ENCODE data around the gene ATRAID.

ATRAID gene

GRCh38 chr2:27219091-27219490, 7.2 kb downstream of the ATRAID start:
- no peak for DNase-seq (ENCODE audit: low read depth in 2 of 2)

DNA sequence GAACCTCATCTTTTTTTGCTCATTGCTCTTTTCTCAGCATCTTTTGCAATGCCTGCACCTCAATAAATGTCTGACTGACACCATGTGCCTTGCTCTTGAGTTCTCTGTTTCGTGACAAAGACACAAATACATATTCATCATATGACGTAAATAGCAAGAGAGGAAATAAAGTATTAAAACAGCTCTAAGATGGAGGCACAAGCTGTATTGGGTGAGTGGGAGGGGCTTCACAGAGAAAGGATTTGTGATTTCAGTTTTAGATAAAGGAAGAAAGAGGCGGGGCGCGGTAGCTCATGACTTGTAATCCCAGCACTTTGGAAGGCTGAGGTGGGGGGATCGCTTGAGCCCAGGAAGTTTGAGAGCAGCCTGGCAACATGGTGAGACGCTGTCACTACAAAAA, 8.2 kb downstream of the ATRAID start:
- DNase-seq (ENCODE audit: low read depth in 2 of 2) = no peak

DNA sequence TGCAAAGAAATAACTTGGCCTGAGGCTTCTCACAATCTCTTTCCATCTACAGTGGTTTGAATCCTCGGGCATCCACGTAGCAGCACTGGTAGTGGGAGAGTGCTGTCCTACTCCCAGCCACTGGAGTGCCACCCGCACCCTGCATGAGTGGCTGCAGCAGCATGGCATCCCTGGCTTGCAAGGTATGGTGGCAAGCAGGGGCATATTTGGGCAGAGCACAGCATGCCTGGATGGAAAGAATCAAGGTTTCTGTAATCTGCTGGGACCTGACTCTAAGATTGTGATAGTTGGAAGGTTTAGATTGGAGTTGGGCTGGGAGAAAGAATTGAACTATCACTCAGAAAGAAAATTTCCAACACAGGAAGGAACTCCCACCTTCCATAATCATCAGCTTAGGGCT, 9.3 kb downstream of the ATRAID start:
- no peak for DNase-seq (ENCODE audit: low read depth in 2 of 2)

DNA sequence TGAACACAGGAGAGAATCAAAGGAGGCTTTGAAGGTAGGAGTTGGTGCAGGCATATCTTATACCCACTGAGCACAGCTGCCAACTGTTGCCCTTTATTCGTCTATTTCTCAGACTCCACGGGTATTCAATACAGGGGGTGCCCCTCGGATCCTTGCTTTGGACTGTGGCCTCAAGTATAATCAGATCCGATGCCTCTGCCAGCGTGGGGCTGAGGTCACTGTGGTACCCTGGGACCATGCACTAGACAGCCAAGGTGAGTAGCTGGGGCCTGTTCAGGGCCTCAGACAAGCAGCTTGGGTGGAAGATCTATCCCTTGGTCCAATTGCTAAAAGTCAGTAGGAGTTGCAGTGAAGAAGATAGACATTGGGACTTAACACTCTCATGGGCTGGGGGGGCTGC, 10.6 kb downstream of the ATRAID start:
- DNase-seq (ENCODE audit: low read depth in 2 of 2) = no peak

DNA sequence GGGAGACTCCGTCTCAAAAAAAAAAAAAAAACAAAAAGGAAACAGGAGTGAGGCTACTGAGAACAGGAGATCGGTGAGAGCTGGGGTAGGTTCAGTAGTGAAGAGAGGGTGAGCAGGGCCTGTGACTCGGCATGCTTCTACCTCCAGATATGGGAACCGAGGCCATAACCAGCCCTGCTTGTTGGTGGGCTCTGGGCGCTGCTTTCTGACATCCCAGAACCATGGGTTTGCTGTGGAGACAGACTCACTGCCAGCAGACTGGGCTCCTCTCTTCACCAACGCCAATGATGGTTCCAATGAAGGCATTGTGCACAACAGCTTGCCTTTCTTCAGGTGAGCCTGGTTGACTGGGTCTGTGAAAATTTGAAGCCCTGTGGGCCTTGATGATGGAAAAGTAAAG, 11.6 kb downstream of the ATRAID start:
- DNase-seq (ENCODE audit: low read depth in 2 of 2) = no peak

DNA sequence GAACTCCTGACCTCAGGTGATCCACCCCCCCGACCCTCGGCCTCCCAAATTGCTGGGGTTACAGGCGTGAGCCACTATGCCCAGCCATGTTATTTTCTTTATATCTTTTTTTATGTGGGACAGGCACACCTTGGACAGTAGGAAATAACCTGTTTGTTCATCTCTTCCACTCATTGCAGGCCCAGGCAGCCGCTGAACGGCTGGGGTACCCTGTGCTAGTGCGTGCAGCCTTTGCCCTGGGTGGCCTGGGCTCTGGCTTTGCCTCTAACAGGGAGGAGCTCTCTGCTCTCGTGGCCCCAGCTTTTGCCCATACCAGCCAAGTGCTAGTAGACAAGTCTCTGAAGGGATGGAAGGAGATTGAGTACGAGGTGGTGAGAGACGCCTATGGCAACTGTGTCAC, 13.7 kb downstream of the ATRAID start:
- DNase-seq (ENCODE audit: low read depth in 2 of 2) = no peak

GRCh38 chr2:27227501-27227900, 15.7 kb downstream of the ATRAID start:
- no peak for DNase-seq (ENCODE audit: low read depth in 2 of 2)

GRCh38 chr2:27231921-27232320, 20.1 kb downstream of the ATRAID start:
- DNase-seq (ENCODE audit: low read depth in 2 of 2) = no peak

DNA sequence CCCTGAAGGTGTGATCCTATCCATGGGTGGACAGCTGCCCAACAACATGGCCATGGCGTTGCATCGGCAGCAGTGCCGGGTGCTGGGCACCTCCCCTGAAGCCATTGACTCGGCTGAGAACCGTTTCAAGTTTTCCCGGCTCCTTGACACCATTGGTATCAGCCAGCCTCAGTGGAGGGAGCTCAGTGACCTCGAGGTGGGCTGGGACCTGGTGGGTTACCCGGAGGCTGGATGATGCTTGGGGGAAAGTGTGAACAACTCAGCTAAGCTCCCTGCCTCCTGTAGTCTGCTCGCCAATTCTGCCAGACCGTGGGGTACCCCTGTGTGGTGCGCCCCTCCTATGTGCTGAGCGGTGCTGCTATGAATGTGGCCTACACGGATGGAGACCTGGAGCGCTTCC, 21.5 kb downstream of the ATRAID start:
- DNase-seq (ENCODE audit: low read depth in 2 of 2) = no peak

DNA sequence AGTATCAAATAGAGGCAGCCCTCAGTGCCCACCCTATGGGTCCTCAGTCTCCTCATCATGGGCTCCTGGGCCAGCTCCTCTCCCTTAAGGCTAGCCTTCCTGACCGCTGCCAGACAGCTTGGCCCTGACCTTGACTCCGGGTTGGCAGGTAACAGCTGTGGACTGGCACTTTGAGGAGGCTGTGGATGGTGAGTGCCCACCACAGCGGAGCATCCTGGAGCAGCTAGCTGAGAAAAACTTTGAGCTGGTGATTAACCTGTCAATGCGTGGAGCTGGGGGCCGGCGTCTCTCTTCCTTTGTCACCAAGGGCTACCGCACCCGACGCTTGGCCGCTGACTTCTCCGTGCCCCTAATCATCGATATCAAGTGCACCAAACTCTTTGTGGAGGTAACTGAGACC, 24.3 kb downstream of the ATRAID start:
- DNase-seq (ENCODE audit: low read depth in 2 of 2) = no peak

DNA sequence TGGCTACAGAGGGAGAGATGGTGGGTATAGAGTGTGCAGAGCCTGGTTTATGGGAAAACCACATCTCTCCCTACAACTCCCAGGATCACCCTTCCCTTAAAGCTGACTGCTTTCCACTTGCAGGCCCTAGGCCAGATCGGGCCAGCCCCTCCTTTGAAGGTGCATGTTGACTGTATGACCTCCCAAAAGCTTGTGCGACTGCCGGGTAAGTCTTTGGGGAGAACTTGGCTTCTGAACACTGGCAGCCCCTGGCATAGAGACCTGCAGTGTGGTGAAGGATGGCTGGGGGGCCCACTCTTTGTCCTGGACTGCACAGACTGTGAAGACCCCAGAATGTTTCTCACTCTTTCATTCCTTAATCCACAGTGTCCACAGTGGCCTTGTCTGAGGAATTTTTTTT, 24.8 kb downstream of the ATRAID start:
- DNase-seq (ENCODE audit: low read depth in 2 of 2) = no peak

- no peak for DNase-seq (ENCODE audit: low read depth in 2 of 2)
These were observed 25.6 kb downstream of the ATRAID start for GRCh38 chr2:27237341-27237945.

DNA sequence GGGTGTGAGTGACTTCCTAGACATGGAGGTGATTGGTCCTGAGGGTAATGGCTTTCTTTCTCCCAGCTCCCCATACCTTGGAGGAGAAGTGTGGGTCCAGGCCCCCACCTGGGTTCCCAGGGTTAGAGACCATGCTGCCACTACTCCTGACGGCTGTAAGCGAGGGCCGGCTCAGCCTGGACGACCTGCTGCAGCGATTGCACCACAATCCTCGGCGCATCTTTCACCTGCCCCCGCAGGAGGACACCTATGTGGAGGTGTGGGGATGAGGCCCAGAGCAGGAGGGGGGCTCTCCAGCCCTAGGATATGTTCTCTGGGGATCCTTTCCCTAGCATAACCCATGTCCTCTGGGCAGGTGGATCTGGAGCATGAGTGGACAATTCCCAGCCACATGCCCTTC, 27.1 kb downstream of the ATRAID start:
- DNase-seq (ENCODE audit: low read depth in 2 of 2) = no peak

GRCh38 chr2:27240406-27240805, 28.6 kb downstream of the ATRAID start:
- DNase-seq (ENCODE audit: low read depth in 2 of 2) = no peak

DNA sequence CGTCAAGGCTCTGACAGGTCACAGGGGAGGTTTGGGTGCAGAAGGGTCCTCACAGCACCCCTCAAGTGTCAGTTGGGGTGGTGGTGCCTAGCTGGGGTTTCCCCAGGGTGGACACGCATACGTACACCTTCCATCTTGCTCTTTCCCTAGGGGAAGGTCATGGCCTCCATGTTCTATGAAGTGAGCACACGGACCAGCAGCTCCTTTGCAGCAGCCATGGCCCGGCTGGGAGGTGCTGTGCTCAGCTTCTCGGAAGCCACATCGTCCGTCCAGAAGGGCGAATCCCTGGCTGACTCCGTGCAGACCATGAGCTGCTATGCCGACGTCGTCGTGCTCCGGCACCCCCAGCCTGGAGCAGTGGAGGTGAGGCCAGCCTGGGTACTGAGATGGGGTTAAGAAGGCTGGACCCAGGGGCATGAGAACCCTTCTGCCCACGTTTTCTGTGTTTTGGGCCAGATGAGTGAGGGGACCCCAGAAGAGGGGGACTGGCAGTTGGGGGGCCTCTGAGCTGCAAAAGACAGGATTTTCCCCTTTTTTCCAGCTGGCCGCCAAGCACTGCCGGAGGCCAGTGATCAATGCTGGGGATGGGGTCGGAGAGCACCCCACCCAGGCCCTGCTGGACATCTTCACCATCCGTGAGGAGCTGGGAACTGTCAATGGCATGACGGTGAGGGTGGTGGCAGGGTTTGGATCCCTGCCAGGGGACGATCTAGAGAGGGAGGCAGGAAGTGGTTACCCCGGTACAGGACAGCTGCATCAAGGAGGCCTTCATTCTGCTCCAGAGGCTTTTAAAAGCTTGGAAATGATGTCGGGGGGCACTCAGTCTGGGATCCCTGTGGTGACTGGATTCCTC, 30.1 kb downstream of the ATRAID start:
- DNase-seq (ENCODE audit: low read depth in 2 of 2) = no peak

DNA sequence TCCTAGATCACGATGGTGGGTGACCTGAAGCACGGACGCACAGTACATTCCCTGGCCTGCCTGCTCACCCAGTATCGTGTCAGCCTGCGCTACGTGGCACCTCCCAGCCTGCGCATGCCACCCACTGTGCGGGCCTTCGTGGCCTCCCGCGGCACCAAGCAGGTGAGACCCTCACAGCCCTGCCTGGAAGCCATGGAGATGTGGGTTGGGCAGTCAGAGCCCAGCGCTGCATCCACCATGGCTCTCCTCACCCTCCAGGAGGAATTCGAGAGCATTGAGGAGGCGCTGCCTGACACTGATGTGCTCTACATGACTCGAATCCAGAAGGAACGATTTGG, 30.7 kb downstream of the ATRAID start:
- no peak for DNase-seq (ENCODE audit: low read depth in 2 of 2)

DNA sequence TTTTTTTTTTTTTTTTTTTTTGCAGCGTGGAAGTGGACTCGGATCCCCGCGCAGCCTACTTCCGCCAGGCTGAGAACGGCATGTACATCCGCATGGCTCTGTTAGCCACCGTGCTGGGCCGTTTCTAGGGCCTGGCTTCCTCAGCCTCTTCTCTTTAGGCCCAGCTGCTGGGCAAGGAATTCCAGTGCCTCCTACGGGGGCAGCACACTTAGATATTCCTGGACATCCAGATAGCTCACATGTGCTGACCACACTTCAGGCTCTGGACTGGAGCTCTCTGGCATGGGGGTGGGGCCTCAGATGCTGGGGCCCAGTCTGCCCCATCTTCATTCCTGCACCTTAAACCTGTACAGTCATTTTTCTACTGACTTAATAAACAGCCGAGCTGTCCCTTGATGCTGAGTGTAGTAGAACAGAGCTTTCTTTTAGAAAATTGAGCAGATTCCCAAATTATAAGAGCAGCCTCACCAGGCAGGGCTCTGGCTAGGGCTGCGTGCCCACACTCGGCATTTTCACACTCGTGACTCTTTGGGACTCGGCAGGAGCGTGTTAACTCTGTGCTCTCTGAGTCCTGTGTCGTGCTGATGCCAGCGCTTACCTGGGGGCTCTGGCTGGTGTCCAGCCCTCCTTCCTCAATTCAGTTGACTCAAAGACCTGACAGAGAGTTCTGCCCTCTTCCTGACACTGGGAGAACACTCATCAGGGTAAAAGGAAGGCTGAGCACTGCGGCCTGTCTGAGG, 31.7 kb downstream of the ATRAID start:
- DNase-seq (ENCODE audit: low read depth in 2 of 2) = no peak

GRCh38 chr2:27245116-27245515, 33.3 kb downstream of the ATRAID start:
- DNase-seq (ENCODE audit: low read depth in 2 of 2) = no peak

- DNase-seq (ENCODE audit: low read depth in 2 of 2) = no peak
These were observed 33.8 kb downstream of the ATRAID start for GRCh38 chr2:27245626-27246025.

DNA sequence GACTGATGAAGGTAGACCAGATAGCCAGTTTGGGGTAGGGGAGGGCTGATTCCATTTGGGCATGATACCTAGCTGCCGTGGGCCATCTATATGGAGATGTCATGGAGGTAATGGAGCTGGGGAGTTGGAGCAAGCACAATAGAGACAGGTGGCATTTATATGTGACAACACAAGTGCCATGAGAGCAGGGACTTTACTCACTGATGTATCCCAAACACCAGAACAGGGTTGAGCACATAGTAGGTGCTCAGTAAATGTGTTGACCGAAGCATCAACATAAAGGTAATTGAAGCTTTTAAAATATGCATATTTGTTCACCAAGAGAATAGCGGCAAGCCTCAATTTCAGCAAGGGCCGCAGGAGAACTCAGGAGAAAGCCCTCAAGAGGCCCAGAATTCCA, 36.1 kb downstream of the ATRAID start:
- no peak for DNase-seq (ENCODE audit: low read depth in 2 of 2)

GRCh38 chr2:27249159-27249890, 37.5 kb downstream of the ATRAID start:
- no peak for DNase-seq (ENCODE audit: low read depth in 2 of 2)

DNA sequence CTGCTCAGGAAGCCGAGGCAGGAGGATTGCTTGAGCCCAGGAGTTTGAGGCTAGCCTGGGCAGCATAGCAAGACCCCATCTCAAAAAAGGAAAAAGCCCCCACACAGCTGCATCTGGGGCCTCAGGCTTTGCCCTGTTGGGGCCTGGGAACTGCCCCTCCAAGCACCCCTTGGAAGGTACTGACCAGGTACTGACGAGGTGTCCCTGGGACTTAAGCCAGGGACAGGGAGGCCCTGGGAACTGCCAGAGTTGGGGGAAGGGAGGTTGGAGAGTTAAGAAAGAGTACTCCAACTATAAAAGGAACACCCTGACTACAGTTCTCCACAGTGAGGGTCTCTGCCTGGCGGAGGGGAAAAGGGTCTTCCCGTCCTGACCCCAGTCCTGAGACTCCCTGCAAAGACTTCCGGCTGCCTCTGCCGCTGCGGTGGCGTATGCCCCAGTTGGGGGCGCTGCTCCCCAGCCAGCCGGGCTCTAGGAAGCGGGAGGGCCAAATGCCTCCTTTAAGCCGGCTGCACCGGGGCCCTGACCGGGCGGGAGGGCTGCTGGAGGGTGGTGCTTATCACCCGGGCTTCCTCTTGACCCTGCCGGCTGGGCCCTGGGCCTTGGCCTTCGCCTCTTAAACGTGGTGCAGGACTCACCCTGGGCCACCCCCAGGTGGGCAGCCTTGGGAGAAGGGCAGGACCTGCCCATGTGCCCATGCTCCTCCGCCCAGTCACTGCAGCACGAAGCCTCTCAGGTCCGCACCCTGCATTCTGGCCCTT, 38.2 kb downstream of the ATRAID start:
- peak; percentile 41 to 52 for DNase-seq (ENCODE audit: low read depth in 2 of 2)

All from stimulated activated CD8-positive, alpha-beta memory T cell treated with anti-CD3 and anti-CD28 coated beads, Interleukin-2, amount 100 ng/mL, for 48 hours (primary cell).